Aortic smooth muscle cell (primary cell): Measurements from ENCODE around the gene VRTN. TPM values are rescaled to one million over a fixed set of nuclear protein-coding genes. Genes with fewer than 3 reads are reported as not detected.

Experiments
- total RNA-seq: library from RNA; depleted of rRNA; stranded (reverse); fragments of >200 nt; gene quantifications from 2 replicates; pipeline ENCODE4 v1.2.3, GENCODE V29; 2014

The VRTN gene
- not detected in 2 replicates for total RNA-seq

GRCh38 chr14:74348241-74348734 lies at the start of gene VRTN:
Gene VRTN, plus strand, starts transcription at chr14:74348471. Its CDS starts 8,313 bp downstream, at chr14:74356784.

GRCh38 chr14:74302634-74303569 lies 45.4 kb upstream of the VRTN start, which contains the start of gene ABCD4:
Gene ABCD4, minus strand, starts transcription at chr14:74302934. Its CDS starts 22 bp downstream, at chr14:74302912.

Other genes with a start within 250 kb of the VRTN start
- not detected in 2 replicates for gene VSX2, start 109.0 kb upstream of the VRTN start, total RNA-seq
- 18.5 and 20.0 TPM in 2 replicates for gene ABCD4, start 45.5 kb upstream of the VRTN start, total RNA-seq
- gene SYNDIG1L, start 77.7 kb downstream of the VRTN start, total RNA-seq, result not detected in 2 replicates
- 251 and 375 TPM in 2 replicates for gene NPC2, start 144.8 kb downstream of the VRTN start, total RNA-seq
- gene ISCA2, start 145.3 kb downstream of the VRTN start, total RNA-seq, result 7.0 and 7.5 TPM in 2 replicates